Neural crest cell (in vitro differentiated cells): ENCODE measurements around the gene DCC. TPM values are rescaled to one million over a fixed set of nuclear protein-coding genes. Genes with fewer than 3 reads are reported as not detected.

Experiments used
- DNase-seq: peaks from one replicate; pipeline ENCODE4 v3.0.0; 2021; ENCODE audit warnings: low read depth, mixed read lengths, low spot score
- H3K27ac Mint-ChIP-seq: one replicate; pipeline ENCODE4 v1.8.0; 2021; ENCODE audit warnings: mild to moderate bottlenecking, mixed read lengths; ENCODE audit not compliant: unreplicated experiment
- H3K27me3 Mint-ChIP-seq: 2 replicates; pipeline ENCODE4 v1.8.0; 2021; ENCODE audit warnings: low read depth, mild to moderate bottlenecking, mixed read lengths
- H3K36me3 Mint-ChIP-seq: 2 replicates; pipeline ENCODE4 v1.8.0; 2021; ENCODE audit warnings: low read depth, mild to moderate bottlenecking, mixed read lengths
- H3K4me1 Mint-ChIP-seq: 2 replicates; pipeline ENCODE4 v1.8.0; 2021; ENCODE audit warnings: mixed read lengths
- H3K4me3 Mint-ChIP-seq: one replicate; pipeline ENCODE4 v1.8.0; 2021; ENCODE audit warnings: mild to moderate bottlenecking, mixed read lengths
- H3K9me3 Mint-ChIP-seq: 2 replicates; pipeline ENCODE4 v1.8.0; 2021; ENCODE audit warnings: mixed read lengths
- total RNA-seq: library from RNA; stranded (reverse); gene quantifications from 2 replicates; pipeline ENCODE4 v1.2.1, GENCODE V29; 2021
- TF ChIP-seq, protein P1 (sequence below): fragments of 200-600 bp; sonication (generic); conservative IDR thresholded peaks from 2 replicates; pipeline ENCODE4 v1.5.0; 2021; ENCODE audit warnings: antibody characterized with exemption, mild to moderate bottlenecking

The DCC gene
- total RNA-seq, 1 donor from 2014 or later: 10.1 TPM

- Mint-ChIP-seq H3K27ac (no peak overlapping the region), H3K27me3 (no peaks in the 10 kb centered on the region), H3K9me3 (peaks cover 5% of the 10 kb centered on the region), H3K4me3 (no peak overlapping the region), H3K36me3 (no peaks in the 10 kb centered on the region), H3K4me1 (peaks cover 4% of the 10 kb centered on the region)
- DNase-seq: no peak
- TF ChIP-seq, protein P1, sequence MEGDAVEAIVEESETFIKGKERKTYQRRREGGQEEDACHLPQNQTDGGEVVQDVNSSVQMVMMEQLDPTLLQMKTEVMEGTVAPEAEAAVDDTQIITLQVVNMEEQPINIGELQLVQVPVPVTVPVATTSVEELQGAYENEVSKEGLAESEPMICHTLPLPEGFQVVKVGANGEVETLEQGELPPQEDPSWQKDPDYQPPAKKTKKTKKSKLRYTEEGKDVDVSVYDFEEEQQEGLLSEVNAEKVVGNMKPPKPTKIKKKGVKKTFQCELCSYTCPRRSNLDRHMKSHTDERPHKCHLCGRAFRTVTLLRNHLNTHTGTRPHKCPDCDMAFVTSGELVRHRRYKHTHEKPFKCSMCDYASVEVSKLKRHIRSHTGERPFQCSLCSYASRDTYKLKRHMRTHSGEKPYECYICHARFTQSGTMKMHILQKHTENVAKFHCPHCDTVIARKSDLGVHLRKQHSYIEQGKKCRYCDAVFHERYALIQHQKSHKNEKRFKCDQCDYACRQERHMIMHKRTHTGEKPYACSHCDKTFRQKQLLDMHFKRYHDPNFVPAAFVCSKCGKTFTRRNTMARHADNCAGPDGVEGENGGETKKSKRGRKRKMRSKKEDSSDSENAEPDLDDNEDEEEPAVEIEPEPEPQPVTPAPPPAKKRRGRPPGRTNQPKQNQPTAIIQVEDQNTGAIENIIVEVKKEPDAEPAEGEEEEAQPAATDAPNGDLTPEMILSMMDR: no peak
Measured at GRCh38 chr18:53134711-53135110, 794.7 kb downstream of the DCC start.

DNA sequence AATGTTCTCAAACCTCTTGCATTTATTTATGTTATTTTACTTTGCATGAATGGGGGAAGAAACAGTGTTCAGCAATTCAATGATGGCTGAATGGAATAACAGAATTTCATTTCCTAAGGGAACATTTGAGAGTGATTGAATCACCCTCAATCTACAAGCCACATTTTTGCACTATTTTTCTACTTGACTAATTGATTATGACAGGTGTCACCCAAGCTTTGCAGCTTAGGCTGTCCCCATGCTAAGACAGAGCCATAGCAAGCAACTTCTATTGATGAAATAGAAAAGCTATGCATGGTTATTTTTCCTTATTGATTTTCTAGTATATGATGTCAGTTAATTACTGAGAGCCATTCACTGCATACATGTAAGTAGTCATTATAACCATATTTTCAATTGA lies 795.7 kb downstream of the DCC start:
- Mint-ChIP-seq H3K4me1 (peaks cover 2% of the 10 kb centered on the region), H3K27me3 (no peaks in the 10 kb centered on the region), H3K27ac (no peak overlapping the region), H3K9me3 (peaks cover 5% of the 10 kb centered on the region), H3K36me3 (no peaks in the 10 kb centered on the region), H3K4me3 (no peak overlapping the region)
- no peak for DNase-seq
- TF ChIP-seq, protein P1: no peak

- TF ChIP-seq, protein P1: no peak
- Mint-ChIP-seq H3K4me3 (no peak overlapping the region), H3K27me3 (no peaks in the 10 kb centered on the region), H3K36me3 (no peaks in the 10 kb centered on the region), H3K27ac (no peak overlapping the region), H3K4me1 (no peaks in the 10 kb centered on the region), H3K9me3 (peaks cover 5% of the 10 kb centered on the region)
- no peak for DNase-seq
Measured at GRCh38 chr18:53139746-53140500, 799.9 kb downstream of the DCC start.

DNA sequence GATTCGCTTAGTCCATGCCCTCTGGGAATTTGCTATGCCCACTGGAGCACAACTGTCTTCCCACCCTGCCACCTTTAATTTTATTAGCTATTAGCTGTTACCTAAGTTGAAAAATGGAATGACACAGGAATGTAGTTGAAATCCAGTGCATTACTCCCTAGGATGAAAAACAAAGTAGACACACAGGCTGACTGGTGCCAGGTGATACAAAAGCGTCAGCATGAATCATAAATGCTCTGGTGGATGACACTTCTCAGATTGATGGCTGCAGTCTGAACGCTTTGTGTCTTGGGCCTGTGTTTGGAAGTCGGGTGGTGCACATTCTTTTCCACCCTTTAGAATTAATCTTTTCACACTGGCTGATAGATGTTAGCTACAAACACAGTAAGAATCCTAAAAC lies 802.0 kb downstream of the DCC start:
- peaks cover 3% of the 10 kb centered on the region for H3K9me3 Mint-ChIP-seq

GRCh38 chr18:53147472-53147871 lies 807.5 kb downstream of the DCC start:
- peaks cover 10% of the 10 kb centered on the region for H3K4me1 Mint-ChIP-seq
- no peaks in the 10 kb centered on the region for H3K36me3 Mint-ChIP-seq
- H3K9me3 Mint-ChIP-seq: peaks cover 6% of the 10 kb centered on the region
- H3K27ac Mint-ChIP-seq: no peak overlapping the region
- TF ChIP-seq, protein P1: no peak
- no peak for DNase-seq
- H3K4me3 Mint-ChIP-seq: no peak overlapping the region
- H3K27me3 Mint-ChIP-seq: no peaks in the 10 kb centered on the region

More for the DNA sequence above, 802.0 kb downstream of the DCC start:
- no peak overlapping the region for H3K27ac Mint-ChIP-seq
- TF ChIP-seq, protein P1: no peak
- H3K27me3 Mint-ChIP-seq: no peaks in the 10 kb centered on the region
- H3K4me1 Mint-ChIP-seq: no peaks in the 10 kb centered on the region
- H3K4me3 Mint-ChIP-seq: no peak overlapping the region
- no peak for DNase-seq
- no peaks in the 10 kb centered on the region for H3K36me3 Mint-ChIP-seq
